CD4-positive, alpha-beta memory T cell (primary cell): ENCODE results near the gene RALGAPA2. TPM values are rescaled to one million over a fixed set of nuclear protein-coding genes. Genes with fewer than 3 reads are reported as not detected.

ENCODE experiments used
- CTCF ChIA-PET: fragments of 350-600 bp; sonication (Branson Sonifier 250); formaldehyde crosslinking; loops from one replicate; lab custom pipeline; 2021; ENCODE audit warnings: inconsistent platforms; ENCODE audit not compliant: partially characterized antibody; lab: Charles Lee
- POLR2A ChIA-PET: fragments of 350-600 bp; sonication (Branson Sonifier 250); formaldehyde crosslinking; loops from one replicate; lab custom pipeline; 2021; ENCODE audit not compliant: partially characterized antibody; lab: Charles Lee
- DNase-seq, 5 donors: peaks; one replicate each; pipeline versions ENCODE4 v3.0.0 to v3.0.0-alpha.2; 2020 to 2022; ENCODE audit warnings: mixed read lengths in 1 of 5
- H3K27ac ChIP-seq: one replicate; pipeline ENCODE4 v1.7.0; 2013; ENCODE audit warnings: low read depth, low read length
- H3K27me3 ChIP-seq: 2 replicates; pipeline ENCODE4 v1.7.0; 2013; ENCODE audit warnings: mild to moderate bottlenecking, low read length, moderate library complexity; ENCODE audit not compliant: insufficient read depth
- H3K36me3 ChIP-seq: 2 replicates; pipeline ENCODE4 v1.7.0; 2013; ENCODE audit warnings: mild to moderate bottlenecking, low read length, moderate library complexity; ENCODE audit not compliant: insufficient read depth
- H3K4me1 ChIP-seq: 2 replicates; pipeline ENCODE4 v1.7.0; 2013; ENCODE audit warnings: mild to moderate bottlenecking, low read length, moderate library complexity; ENCODE audit not compliant: insufficient read depth
- H3K4me3 ChIP-seq, 2 donors: one replicate each; pipeline ENCODE4 v1.7.0; 2013; ENCODE audit warnings: low read length in 2 of 2, mild to moderate bottlenecking in 1 of 2
- H3K9me3 ChIP-seq, 2 donors: one replicate each; pipeline ENCODE4 v1.7.0; 2013; ENCODE audit warnings: low read length in 2 of 2, control low read depth in 1 of 2; ENCODE audit not compliant: control insufficient read depth in 1 of 2
- H3K27ac Mint-ChIP-seq, 7 donors: one replicate each; pipeline ENCODE4 v1.8.0; 2020 to 2021; ENCODE audit warnings: mixed read lengths in 7 of 7, mild to moderate bottlenecking in 6 of 7, inconsistent platforms in 3 of 7, moderate library complexity in 3 of 7
- H3K27me3 Mint-ChIP-seq, 2 donors: one replicate each; pipeline ENCODE4 v1.8.0; 2020 to 2021; ENCODE audit warnings: mixed read lengths in 2 of 2
- H3K36me3 Mint-ChIP-seq, 2 donors: one replicate each; pipeline ENCODE4 v1.8.0; 2020 to 2021; ENCODE audit warnings: mixed read lengths in 2 of 2, inconsistent platforms in 1 of 2, mild to moderate bottlenecking in 1 of 2
- H3K4me1 Mint-ChIP-seq, 4 donors: one replicate each; pipeline ENCODE4 v1.8.0; 2020 to 2021; ENCODE audit warnings: mixed read lengths in 4 of 4, mild to moderate bottlenecking in 1 of 4
- H3K4me3 Mint-ChIP-seq, 8 donors: one replicate each; pipeline ENCODE4 v1.8.0; 2020 to 2021; ENCODE audit warnings: mixed read lengths in 8 of 8, mild to moderate bottlenecking in 7 of 8, moderate library complexity in 6 of 8, inconsistent platforms in 3 of 8
- H3K9me3 Mint-ChIP-seq, 8 donors: one replicate each; pipeline ENCODE4 v1.8.0; 2020 to 2021; ENCODE audit warnings: mixed read lengths in 8 of 8, mild to moderate bottlenecking in 5 of 8, inconsistent platforms in 3 of 8, moderate library complexity in 1 of 8
- intact Hi-C: fragments of 100-400 bp; cut with micrococcal nuclease; formaldehyde crosslinking; loops from one replicate; pipeline ENCODE4 v1.15.1; 2023
- polyA plus RNA-seq, 2 donors: library from polyadenylated mRNA; unstranded; fragments of 300-500 nt; fragmentation: Illumina TruSeq; gene quantifications; one replicate each; pipeline ENCODE4 v1.2.3, GENCODE V29; 2021
- total RNA-seq, 2 experiments: library from RNA; stranded (reverse); gene quantifications; one replicate each; pipeline ENCODE4 v1.2.3, GENCODE V29; 2021

RALGAPA2 gene
- total and polyA plus RNA-seq, 4 experiments from 2014 or later = 1.6 to 36.3 (median 21.5) TPM

DNA sequence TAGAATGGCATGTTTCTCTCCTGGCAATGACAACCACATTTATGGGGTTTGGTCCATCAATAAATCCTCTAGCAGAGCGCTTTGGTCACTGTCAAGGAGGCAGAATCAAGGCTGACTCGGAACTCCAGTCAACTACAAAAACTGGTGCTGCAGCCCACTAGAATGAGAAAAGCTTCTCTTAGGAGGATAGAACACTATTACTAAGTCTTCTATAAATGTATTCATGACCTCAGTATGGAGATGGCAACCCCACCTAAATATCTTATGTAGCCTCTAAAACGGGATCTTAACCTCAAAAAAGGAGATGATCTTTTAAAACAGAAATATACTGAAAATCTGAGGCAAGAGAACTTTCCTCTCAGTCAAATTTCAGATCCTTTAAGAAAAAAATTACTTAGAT is 68.5 kb downstream of the RALGAPA2 start:
- Mint-ChIP-seq H3K4me1 (peaks cover 0 to 7% (median 1%) of the 10 kb centered on the region in 4 donors), H3K27ac (no peak overlapping the region), H3K9me3 (no peaks in the 10 kb centered on the region), H3K36me3 (peaks cover 27 to 28% of the 10 kb centered on the region in 2 donors), H3K27me3 (no peaks in the 10 kb centered on the region), H3K4me3 (no peak overlapping the region)
- ChIA-PET CTCF (no interaction called here), POLR2A (no interaction called here)
- H3K27ac ChIP-seq = no peak overlapping the region
- intact Hi-C loops = no loop called here
- no peaks in the 10 kb centered on the region for H3K9me3 ChIP-seq
- H3K4me3 ChIP-seq = no peak overlapping the region
- H3K4me1 ChIP-seq = no peaks in the 10 kb centered on the region
- H3K27me3 ChIP-seq = no peaks in the 10 kb centered on the region
- no peak for DNase-seq
- H3K36me3 ChIP-seq = peaks cover 15% of the 10 kb centered on the region

DNA sequence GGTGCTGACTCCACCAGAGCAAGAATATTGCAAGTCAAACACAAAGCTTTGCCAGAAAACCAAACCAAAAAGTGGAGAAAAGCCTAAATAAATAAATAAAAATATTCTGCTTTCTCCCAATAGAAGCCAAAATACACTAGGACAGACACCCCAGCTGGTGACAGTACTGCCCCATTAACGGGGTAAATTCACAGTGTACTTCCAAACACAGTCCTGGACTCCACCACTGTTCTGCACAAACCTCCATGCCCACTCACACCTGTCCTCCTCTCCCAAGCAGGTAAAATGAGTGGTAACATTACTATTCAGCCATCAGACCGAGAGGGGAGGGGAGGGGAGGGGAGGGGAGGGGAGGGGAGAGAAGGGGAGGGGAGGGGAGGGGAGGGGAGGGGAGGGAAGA is 70.7 kb downstream of the RALGAPA2 start:
- Histone ChIP-seq H3K36me3 (peaks cover 21% of the 10 kb centered on the region), H3K9me3 (no peaks in the 10 kb centered on the region), H3K4me3 (no peak overlapping the region), H3K27me3 (no peaks in the 10 kb centered on the region), H3K27ac (no peak overlapping the region), H3K4me1 (no peaks in the 10 kb centered on the region)
- CTCF ChIA-PET = no interaction called here
- POLR2A ChIA-PET = no interaction called here
- Mint-ChIP-seq H3K27me3 (no peaks in the 10 kb centered on the region), H3K27ac (no peak overlapping the region), H3K4me3 (no peak overlapping the region), H3K9me3 (no peaks in the 10 kb centered on the region), H3K4me1 (peaks cover 0 to 2% (median 0%) of the 10 kb centered on the region in 4 donors), H3K36me3 (peaks cover 28 to 38% of the 10 kb centered on the region in 2 donors)
- intact Hi-C loops = no loop called here
- no peak for DNase-seq

DNA sequence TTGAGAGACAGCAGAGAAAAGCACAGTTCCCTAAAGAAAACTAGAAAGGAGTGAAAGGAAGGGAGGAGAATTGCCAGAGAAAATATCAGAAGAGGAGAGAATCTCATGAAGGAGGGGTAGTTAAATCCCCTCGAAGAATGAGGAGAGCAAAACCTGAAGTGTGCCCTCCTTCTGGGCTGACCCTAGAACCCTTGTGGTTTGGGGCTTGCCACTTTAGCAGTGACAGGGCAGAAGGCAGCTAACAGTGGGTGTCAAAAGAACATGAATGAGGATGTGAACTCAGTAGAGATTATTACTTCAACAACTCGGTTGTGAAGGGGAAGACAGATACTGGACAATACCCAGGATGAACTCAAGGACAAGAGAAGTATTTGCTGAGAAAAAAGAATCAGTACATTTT is 73.6 kb downstream of the RALGAPA2 start:
- no peaks in the 10 kb centered on the region for H3K4me1 Mint-ChIP-seq
- intact Hi-C loops = no loop called here
- H3K9me3 Mint-ChIP-seq = no peaks in the 10 kb centered on the region
- H3K4me3 Mint-ChIP-seq = no peak overlapping the region
- Histone ChIP-seq H3K27me3 (no peaks in the 10 kb centered on the region), H3K4me1 (no peaks in the 10 kb centered on the region), H3K36me3 (peaks cover 21% of the 10 kb centered on the region), H3K27ac (no peak overlapping the region), H3K4me3 (no peak overlapping the region), H3K9me3 (no peaks in the 10 kb centered on the region)
- POLR2A ChIA-PET = no interaction called here
- no peak for DNase-seq
- CTCF ChIA-PET = no interaction called here
- peaks cover 53 to 57% of the 10 kb centered on the region in 2 donors for H3K36me3 Mint-ChIP-seq
- no peaks in the 10 kb centered on the region for H3K27me3 Mint-ChIP-seq
- peak overlapping the region in 1 of 7 donors; percentile 9 for H3K27ac Mint-ChIP-seq

DNA sequence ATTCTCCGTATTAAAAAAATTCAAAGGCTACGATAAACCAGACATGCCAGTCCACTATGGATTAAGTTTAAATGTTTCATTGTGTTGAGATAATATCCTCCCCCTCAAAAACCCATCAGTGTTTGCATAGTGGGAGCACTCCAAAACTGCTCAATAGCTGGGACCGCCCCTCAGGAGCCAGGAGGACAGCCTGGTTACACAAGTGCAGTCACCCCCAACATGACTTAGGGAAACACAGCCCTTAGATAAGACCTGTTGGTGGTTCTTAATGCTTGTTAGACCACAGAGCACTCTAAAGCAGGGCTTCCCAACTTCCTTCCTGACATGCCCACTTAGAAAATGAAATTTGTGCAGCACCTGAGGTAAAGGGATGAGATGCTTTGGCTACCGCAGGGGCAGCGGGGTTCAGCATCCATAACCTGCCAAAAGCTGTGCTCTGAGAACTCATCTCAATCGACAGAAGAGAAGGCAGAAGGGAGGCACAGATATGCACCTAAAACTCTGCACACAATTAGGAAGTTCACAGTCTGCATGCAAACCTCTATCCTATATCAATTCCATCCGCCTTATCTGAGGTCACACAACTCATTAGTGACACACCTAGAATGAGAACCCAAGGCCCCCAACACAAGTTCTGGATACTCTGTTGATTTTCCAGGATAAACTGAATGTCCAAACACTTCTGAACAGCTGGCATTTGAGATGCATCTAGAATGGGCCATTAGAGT is 74.3 kb downstream of the RALGAPA2 start:
- Mint-ChIP-seq H3K36me3 (peaks cover 58 to 64% of the 10 kb centered on the region in 2 donors), H3K9me3 (no peaks in the 10 kb centered on the region), H3K4me1 (no peaks in the 10 kb centered on the region), H3K27ac (no peak overlapping the region), H3K4me3 (no peak overlapping the region), H3K27me3 (no peaks in the 10 kb centered on the region)
- Histone ChIP-seq H3K4me3 (no peak overlapping the region), H3K4me1 (no peaks in the 10 kb centered on the region), H3K9me3 (no peaks in the 10 kb centered on the region), H3K36me3 (peaks cover 21% of the 10 kb centered on the region), H3K27me3 (no peaks in the 10 kb centered on the region), H3K27ac (no peak overlapping the region)
- ChIA-PET POLR2A (no interaction called here), CTCF (no interaction called here)
- intact Hi-C loops = no loop called here
- no peak for DNase-seq

DNA sequence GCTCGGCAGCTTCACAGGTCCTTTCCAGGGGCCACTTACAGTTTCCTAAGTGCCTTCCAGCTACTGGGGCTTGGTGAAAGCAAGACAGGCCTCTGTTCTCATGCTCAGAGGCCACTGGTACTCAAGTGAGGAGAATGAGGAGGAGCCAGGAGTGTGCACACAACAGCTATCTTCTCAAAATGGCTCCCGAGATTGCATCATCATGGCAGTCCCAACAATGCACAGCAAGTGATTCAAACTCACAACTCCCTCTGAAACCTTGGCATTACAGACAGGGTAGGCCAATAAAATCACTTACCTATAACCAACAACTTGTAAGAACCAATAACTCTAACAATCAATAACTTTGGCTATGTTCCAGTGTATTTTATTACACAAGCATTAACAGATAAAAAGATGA is 77.4 kb downstream of the RALGAPA2 start:
- Mint-ChIP-seq H3K4me3 (no peak overlapping the region), H3K27me3 (no peaks in the 10 kb centered on the region), H3K4me1 (no peaks in the 10 kb centered on the region), H3K9me3 (no peaks in the 10 kb centered on the region), H3K27ac (no peak overlapping the region), H3K36me3 (peaks cover 70 to 71% of the 10 kb centered on the region in 2 donors)
- intact Hi-C loops = no loop called here
- ChIA-PET CTCF (no interaction called here), POLR2A (no interaction called here)
- no peak for DNase-seq
- Histone ChIP-seq H3K27ac (no peak overlapping the region), H3K4me3 (no peak overlapping the region), H3K4me1 (no peaks in the 10 kb centered on the region), H3K9me3 (no peaks in the 10 kb centered on the region), H3K27me3 (no peaks in the 10 kb centered on the region), H3K36me3 (peaks cover 14% of the 10 kb centered on the region)

DNA sequence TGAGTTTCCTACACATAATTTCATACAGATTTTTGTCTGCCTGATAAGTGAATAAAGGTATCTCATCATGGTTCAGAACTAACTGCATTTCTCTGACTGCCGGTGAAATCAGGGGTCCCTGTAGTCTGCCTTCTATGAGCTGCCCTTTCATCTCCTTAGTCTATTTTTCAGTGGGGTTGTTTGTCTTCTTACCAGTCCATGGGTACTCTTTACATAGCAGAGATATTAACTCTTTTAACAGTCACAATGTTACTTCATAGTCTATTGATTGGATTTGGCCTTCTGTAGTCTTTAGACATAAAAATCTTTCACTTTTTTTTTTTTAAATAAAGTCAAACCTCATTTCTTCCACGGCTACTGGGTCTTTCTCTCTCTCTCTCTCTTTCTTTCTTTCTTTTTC is 79.8 kb downstream of the RALGAPA2 start:
- no peak for DNase-seq
- Histone ChIP-seq H3K27me3 (no peaks in the 10 kb centered on the region), H3K36me3 (peaks cover 13% of the 10 kb centered on the region), H3K9me3 (no peaks in the 10 kb centered on the region), H3K4me1 (no peaks in the 10 kb centered on the region), H3K4me3 (no peak overlapping the region), H3K27ac (no peak overlapping the region)
- H3K4me3 Mint-ChIP-seq = no peak overlapping the region
- POLR2A ChIA-PET = no interaction called here
- CTCF ChIA-PET = interaction anchor here (0.7 kb wide), 1 partner anchor 14 kb away, joined by 3 read pairs; no protein-coding TSS in a partner anchor
- H3K9me3 Mint-ChIP-seq = no peaks in the 10 kb centered on the region
- peaks cover 68 to 71% of the 10 kb centered on the region in 2 donors for H3K36me3 Mint-ChIP-seq
- no peaks in the 10 kb centered on the region for H3K27me3 Mint-ChIP-seq
- no peaks in the 10 kb centered on the region for H3K4me1 Mint-ChIP-seq
- peak overlapping the region in 1 of 7 donors; percentile 19 for H3K27ac Mint-ChIP-seq
- intact Hi-C loops = no loop called here

DNA sequence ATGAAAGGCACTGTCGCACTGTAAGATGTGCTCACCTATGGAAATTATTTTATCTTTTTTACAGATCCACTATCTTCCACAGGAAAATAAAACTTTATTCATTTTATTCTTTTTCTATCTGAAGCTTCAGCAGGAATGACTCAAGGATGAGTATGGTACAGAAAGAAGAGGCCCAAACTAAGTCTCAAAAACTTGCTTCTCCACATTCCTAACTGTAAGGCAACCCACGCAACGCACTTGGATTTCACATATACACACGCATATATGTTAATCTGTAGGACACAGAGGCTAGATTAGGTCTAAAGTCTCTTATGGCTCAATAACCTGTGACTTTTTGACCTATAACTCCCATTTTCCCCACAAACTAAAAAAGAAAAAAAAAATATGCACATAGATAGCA is 81.9 kb downstream of the RALGAPA2 start:
- POLR2A ChIA-PET = no interaction called here
- Histone ChIP-seq H3K36me3 (peaks cover 13% of the 10 kb centered on the region), H3K9me3 (no peaks in the 10 kb centered on the region), H3K4me1 (no peaks in the 10 kb centered on the region), H3K27me3 (no peaks in the 10 kb centered on the region), H3K4me3 (no peak overlapping the region), H3K27ac (no peak overlapping the region)
- H3K4me3 Mint-ChIP-seq = no peak overlapping the region
- H3K27me3 Mint-ChIP-seq = no peaks in the 10 kb centered on the region
- H3K9me3 Mint-ChIP-seq = no peaks in the 10 kb centered on the region
- CTCF ChIA-PET = no interaction called here
- no peaks in the 10 kb centered on the region for H3K4me1 Mint-ChIP-seq
- peaks cover 68 to 76% of the 10 kb centered on the region in 2 donors for H3K36me3 Mint-ChIP-seq
- intact Hi-C loops = no loop called here
- DNase-seq = no peak
- H3K27ac Mint-ChIP-seq = peak overlapping the region in 1 of 7 donors; percentile 49
